ENCODE data around the gene TMEM175.

DNA sequence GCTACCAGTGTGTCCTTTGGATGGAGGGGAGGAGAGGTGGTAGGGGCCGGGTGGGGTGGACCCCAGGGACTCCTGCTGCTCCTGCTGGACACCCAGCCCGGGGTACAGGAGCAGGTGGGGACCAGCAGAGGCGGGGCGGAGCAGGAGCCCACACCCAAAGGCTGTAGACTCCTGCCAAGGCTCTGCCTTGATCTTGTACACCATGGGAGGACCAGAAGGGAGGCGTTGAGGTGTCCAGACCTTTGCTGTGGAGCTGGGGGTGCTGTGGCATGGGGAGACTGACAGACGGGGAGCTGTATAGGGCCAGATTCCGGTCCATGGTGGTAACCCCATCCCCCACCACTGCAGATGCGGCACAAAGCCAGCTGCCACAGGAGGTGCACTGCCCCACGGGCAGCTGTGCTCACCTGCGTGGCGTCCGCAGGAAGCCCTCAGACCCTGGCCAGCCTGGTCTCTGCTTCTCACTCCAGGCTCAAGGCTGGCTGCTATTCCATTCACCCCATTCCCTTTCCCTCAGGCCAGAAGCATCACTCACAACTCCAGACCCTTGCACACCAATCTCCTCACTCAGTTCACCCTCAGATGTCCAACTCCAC lies 65.9 kb downstream of the TMEM175 start:
- TF ChIP-seq HDAC2 (IDR thresholded peaks at IDR 0.05; ENCODE audit: borderline replicate concordance in 1 of 2, low read depth in 2 of 2, low read length in 2 of 2) (no peak), KDM1A (IDR thresholded peaks at IDR 0.05; ENCODE audit: borderline replicate concordance, low read length) (no peak), TBP (IDR thresholded peaks at IDR 0.05; ENCODE audit: low read depth, low read length) (no peak)
